Common myeloid progenitor, CD34-positive (primary cell): ENCODE data around the gene SEC23A.

Experiments used
- CTCF ChIA-PET: fragments of 350-600 bp; sonication (Branson Sonifier 250); formaldehyde crosslinking; loops from one replicate; lab custom pipeline; 2021; ENCODE audit warnings: antibody characterized with exemption; lab: Charles Lee
- POLR2A ChIA-PET: fragments of 350-600 bp; sonication (Branson Sonifier 250); formaldehyde crosslinking; loops from one replicate; lab custom pipeline; 2021; ENCODE audit warnings: antibody characterized with exemption; lab: Charles Lee
- DNase-seq, 3 donors: peaks; one replicate each; pipeline versions ENCODE4 v3.0.0 to v3.0.0-alpha.2; 2013
- H3K27ac ChIP-seq, 2 experiments: 1 replicate in 1 of 2; 2 replicates in 1 of 2; pipeline ENCODE4 v1.7.0; 2013; ENCODE audit warnings: inconsistent platforms in 2 of 2, low read length in 2 of 2, mild to moderate bottlenecking in 2 of 2, low read depth in 1 of 2, moderate library complexity in 1 of 2; ENCODE audit not compliant: severe bottlenecking in 2 of 2, insufficient read depth in 1 of 2, poor library complexity in 1 of 2
- H3K27me3 ChIP-seq, 5 experiments: replicated peaks in 2 of 5; 1 replicate in 3 of 5; 2 replicates in 2 of 5; pipeline versions ENCODE4 v1.6.1 to v1.7.0; 2013; ENCODE audit warnings: low read length in 4 of 5, mild to moderate bottlenecking in 2 of 5, moderate library complexity in 2 of 5, inconsistent platforms in 1 of 5; ENCODE audit not compliant: insufficient read depth in 5 of 5, control insufficient read depth in 4 of 5
- H3K36me3 ChIP-seq, 4 experiments: 1 replicate in 2 of 4; 2 replicates in 2 of 4; pipeline versions ENCODE4 v1.6.1 to v1.7.0; 2013; ENCODE audit warnings: low read length in 3 of 4, control low read depth in 1 of 4, mild to moderate bottlenecking in 1 of 4; ENCODE audit not compliant: control insufficient read depth in 4 of 4, insufficient read depth in 4 of 4
- H3K4me1 ChIP-seq, 4 experiments: 1 replicate in 3 of 4; 2 replicates in 1 of 4; pipeline versions ENCODE4 v1.6.1 to v1.7.1; 2013; ENCODE audit warnings: low read length in 3 of 4, mild to moderate bottlenecking in 3 of 4, control low read depth in 1 of 4, inconsistent platforms in 1 of 4, moderate library complexity in 1 of 4; ENCODE audit not compliant: control insufficient read depth in 4 of 4, insufficient read depth in 4 of 4; ENCODE audit errors: control extremely low read depth in 1 of 4
- H3K4me3 ChIP-seq, 7 experiments: 1 replicate in 4 of 7; 2 replicates in 3 of 7; pipeline versions ENCODE4 v1.5.1 to v1.7.0; 2013; ENCODE audit warnings: mild to moderate bottlenecking in 7 of 7, low read length in 6 of 7, moderate library complexity in 6 of 7, inconsistent platforms in 2 of 7, low read depth in 2 of 7, control low read depth in 1 of 7; ENCODE audit not compliant: insufficient read depth in 4 of 7, control insufficient read depth in 1 of 7; ENCODE audit errors: extremely low read depth in 1 of 7
- H3K9me3 ChIP-seq, 5 experiments: 1 replicate in 4 of 5; 2 replicates in 1 of 5; pipeline versions ENCODE4 v1.6.1 to v1.7.1; 2013; ENCODE audit warnings: low read length in 4 of 5, mild to moderate bottlenecking in 2 of 5, inconsistent platforms in 1 of 5, low read depth in 1 of 5, moderate library complexity in 1 of 5; ENCODE audit not compliant: control insufficient read depth in 4 of 5, insufficient read depth in 2 of 5; ENCODE audit errors: control extremely low read depth in 1 of 5
- WGBS: methylation state at CpG from one replicate; pipeline ENCODE4 v1.1.5; 2013; ENCODE audit not compliant: insufficient coverage; 5-methylcytosine and 5-hydroxymethylcytosine counted together

SEC23A gene

GRCh38 chr14:39034481-39035296 is 68.3 kb downstream of the SEC23A start:
- H3K4me3 ChIP-seq = no peak overlapping the region
- no peaks in the 10 kb centered on the region for H3K9me3 ChIP-seq
- H3K27me3 ChIP-seq = no peaks in the 10 kb centered on the region
- H3K27ac ChIP-seq = no peak overlapping the region
- no peak for DNase-seq
- peaks cover 0 to 3% (median 0%) of the 10 kb centered on the region in 4 experiments for H3K4me1 ChIP-seq
- ChIA-PET POLR2A (no interaction called here), CTCF (no interaction called here)
- H3K36me3 ChIP-seq = peaks cover 8 to 45% (median 26%) of the 10 kb centered on the region in 4 experiments
- 80% methylated on average over 1 of the region's 3 CpGs for WGBS

DNA sequence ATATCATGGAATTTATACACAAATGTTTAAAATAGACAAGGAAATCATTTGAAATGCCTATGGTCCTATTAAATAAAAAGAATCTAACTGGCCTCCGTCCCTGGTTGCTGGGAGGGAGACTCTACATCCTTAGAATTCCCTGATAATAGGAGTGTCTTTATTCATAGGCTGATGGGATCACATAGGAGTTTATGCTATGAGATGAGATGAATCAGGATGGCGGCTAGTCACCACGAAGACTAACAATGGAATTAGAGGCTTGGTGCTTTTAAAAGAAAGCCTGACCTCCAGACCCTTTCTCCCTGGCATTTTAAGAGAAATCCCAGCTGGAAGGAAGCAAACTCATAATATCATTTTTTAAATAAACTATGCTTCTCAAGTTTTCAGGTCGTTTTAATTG is 69.7 kb downstream of the SEC23A start:
- no peaks in the 10 kb centered on the region for H3K4me1 ChIP-seq

GRCh38 chr14:39030209-39030608 is 72.8 kb downstream of the SEC23A start:
- peaks cover 0 to 6% (median 3%) of the 10 kb centered on the region in 4 experiments for H3K4me1 ChIP-seq
- CTCF ChIA-PET = interaction anchor here (1.1 kb wide), 1 partner anchor 312 kb away, joined by 3 read pairs; no protein-coding TSS in a partner anchor

More for the DNA sequence above, 69.7 kb downstream of the SEC23A start:
- peaks cover 6 to 38% (median 21%) of the 10 kb centered on the region in 4 experiments for H3K36me3 ChIP-seq
- no peaks in the 10 kb centered on the region for H3K9me3 ChIP-seq
- 92% methylated on average over 2 of the region's 4 CpGs for WGBS
- ChIA-PET CTCF (no interaction called here), POLR2A (no interaction called here)
- H3K27me3 ChIP-seq = no peaks in the 10 kb centered on the region
- no peak overlapping the region for H3K4me3 ChIP-seq
- H3K27ac ChIP-seq = no peak overlapping the region
- DNase-seq = no peak

DNA sequence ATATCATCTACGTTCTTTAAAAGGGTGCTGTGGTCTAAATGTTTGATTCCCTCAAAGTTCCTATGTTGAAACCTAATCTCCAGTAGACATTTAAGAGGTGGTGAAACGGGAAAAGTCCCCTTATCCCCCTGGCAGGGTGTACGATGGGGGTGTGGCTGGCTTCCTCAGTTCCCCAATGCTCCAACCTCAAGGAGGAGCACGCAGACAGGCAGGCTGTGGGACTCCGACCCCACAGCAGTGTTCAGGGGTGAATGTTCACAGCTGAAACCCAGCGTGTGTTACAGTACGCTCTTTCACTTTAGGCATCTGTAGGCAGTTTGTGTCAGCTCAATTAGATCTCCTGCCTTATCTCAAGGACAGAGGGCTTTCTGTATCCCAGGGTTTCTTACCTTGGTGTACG is 73.2 kb downstream of the SEC23A start:
- no peak for DNase-seq
- no peak overlapping the region for H3K4me3 ChIP-seq
- 96% methylated on average over 8 of the region's 8 CpGs for WGBS
- CTCF ChIA-PET = interaction anchor here (1.1 kb wide), 1 partner anchor 312 kb away, joined by 3 read pairs; no protein-coding TSS in a partner anchor
- H3K27ac ChIP-seq = no peak overlapping the region
- H3K36me3 ChIP-seq = peaks cover 2 to 25% (median 15%) of the 10 kb centered on the region in 4 experiments
- no peaks in the 10 kb centered on the region for H3K27me3 ChIP-seq
- peaks cover 0 to 6% (median 3%) of the 10 kb centered on the region in 4 experiments for H3K4me1 ChIP-seq
- POLR2A ChIA-PET = no interaction called here
- H3K9me3 ChIP-seq = no peaks in the 10 kb centered on the region

More at GRCh38 chr14:39030209-39030608, 72.8 kb downstream of the SEC23A start:
- no peaks in the 10 kb centered on the region for H3K9me3 ChIP-seq
- no peak overlapping the region for H3K27ac ChIP-seq
- DNase-seq = no peak
- POLR2A ChIA-PET = no interaction called here
- WGBS = 100% methylated on average over 10 of the region's 10 CpGs
- H3K4me3 ChIP-seq = no peak overlapping the region
- no peaks in the 10 kb centered on the region for H3K27me3 ChIP-seq
- peaks cover 2 to 25% (median 15%) of the 10 kb centered on the region in 4 experiments for H3K36me3 ChIP-seq

DNA sequence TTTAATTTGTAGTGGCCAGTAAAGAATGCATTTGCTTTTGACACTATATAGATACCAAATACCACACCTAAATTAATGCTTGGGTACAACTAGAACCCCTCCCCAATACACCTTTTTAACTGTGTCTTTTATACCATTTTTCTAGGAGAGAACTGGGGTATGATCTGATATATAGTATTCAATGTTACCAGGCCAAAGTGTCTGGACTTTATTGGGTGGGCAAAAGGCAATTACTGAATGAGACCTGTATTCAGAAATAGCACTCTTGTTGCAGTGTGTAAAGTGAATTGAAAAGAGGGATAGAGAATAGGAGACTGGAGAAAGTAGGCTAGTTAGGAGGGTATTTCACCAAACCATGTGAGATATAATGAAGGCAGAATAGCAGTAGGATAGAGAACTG is 74.4 kb downstream of the SEC23A start:
- Histone ChIP-seq H3K27me3 (no peaks in the 10 kb centered on the region), H3K9me3 (no peaks in the 10 kb centered on the region), H3K4me1 (peaks cover 0 to 6% (median 3%) of the 10 kb centered on the region in 4 experiments), H3K27ac (no peak overlapping the region), H3K36me3 (peaks cover 2 to 25% (median 15%) of the 10 kb centered on the region in 4 experiments), H3K4me3 (no peak overlapping the region)
- ChIA-PET POLR2A (no interaction called here), CTCF (no interaction called here)
- no peak for DNase-seq

DNA sequence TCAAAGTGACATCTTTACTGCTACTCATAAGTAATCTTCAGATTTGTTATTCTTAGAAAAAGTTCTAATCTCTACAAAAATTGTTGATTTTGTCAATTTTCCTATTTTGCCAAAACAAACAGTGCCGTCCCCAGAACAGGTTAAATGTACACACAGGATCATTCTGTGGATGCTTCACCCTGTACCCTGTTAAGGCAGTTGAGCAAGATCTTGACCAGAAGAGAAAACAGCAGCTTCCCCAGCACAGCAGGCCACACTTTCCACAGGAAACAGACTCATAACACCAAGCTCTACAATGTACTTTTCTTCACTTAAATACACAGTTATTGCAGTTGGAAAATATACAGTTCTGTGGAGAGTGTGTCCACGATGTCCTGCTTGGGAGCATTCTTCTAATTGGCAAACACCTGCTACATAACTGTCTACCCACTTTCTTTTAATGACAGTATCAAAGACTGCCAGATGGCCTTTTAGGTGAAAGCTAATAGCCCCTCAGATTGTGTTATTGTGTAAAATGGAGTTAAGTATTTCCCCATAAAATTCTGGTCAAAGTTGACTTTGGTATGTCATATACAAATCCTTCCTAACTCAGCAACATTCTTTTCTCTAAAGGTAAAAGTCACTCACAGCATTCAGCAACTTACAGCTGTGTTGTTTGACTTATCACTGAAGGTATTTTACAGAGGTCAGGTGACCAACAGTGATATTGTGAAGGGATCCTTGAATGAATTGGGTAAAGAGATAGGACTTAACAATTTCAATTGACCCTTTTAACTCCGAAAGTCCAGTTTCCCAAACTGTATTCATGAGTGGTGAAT is 77.0 kb downstream of the SEC23A start:
- ChIA-PET CTCF (interaction anchor here (1.9 kb wide), 1 partner anchor 11 kb away, joined by 13 read pairs; no protein-coding TSS in a partner anchor), POLR2A (no interaction called here)
- H3K27ac ChIP-seq = no peak overlapping the region
- peaks cover 2 to 15% (median 9%) of the 10 kb centered on the region in 4 experiments for H3K36me3 ChIP-seq
- no peaks in the 10 kb centered on the region for H3K9me3 ChIP-seq
- no peaks in the 10 kb centered on the region for H3K27me3 ChIP-seq
- H3K4me3 ChIP-seq = no peak overlapping the region
- H3K4me1 ChIP-seq = peaks cover 0 to 6% (median 3%) of the 10 kb centered on the region in 4 experiments
- WGBS = 100% methylated on average over 1 of the region's 3 CpGs
- DNase-seq = no peak
